Psoas muscle (tissue), 8 donors: Measurements from ENCODE around the gene RNF32. TPM values are rescaled to one million over a fixed set of nuclear protein-coding genes. Genes with fewer than 3 reads are reported as not detected.

ENCODE experiments used
- ATAC-seq, 4 donors: fragments of 200-7000 bp; cut with Tn5 transposase; one replicate each; pipeline ENCODE4 v1.9.1; 2020; ENCODE audit warnings: moderate library complexity in 3 of 4, mild to moderate bottlenecking in 2 of 4
- DNase-seq, 2 donors: peaks; one replicate each; pipeline ENCODE4 v3.0.0-alpha.2; 2020
- H3K27ac ChIP-seq: fragments of 200-600 bp; one replicate; pipeline ENCODE4 v1.8.0; 2022
- H3K27me3 ChIP-seq, 3 donors: fragments of 200-600 bp in 1 of 3; one replicate each; pipeline versions ENCODE4 v1.6.1 to v1.8.0; 2013 to 2022; ENCODE audit warnings: low read length in 2 of 3, mild to moderate bottlenecking in 2 of 3, moderate library complexity in 1 of 3; ENCODE audit not compliant: insufficient read depth in 3 of 3
- H3K36me3 ChIP-seq, 2 donors: fragments of 200-600 bp in 1 of 2; one replicate each; pipeline versions ENCODE4 v1.6.1 to v1.8.0; 2013 to 2022; ENCODE audit warnings: low read depth in 1 of 2, mild to moderate bottlenecking in 1 of 2, moderate library complexity in 1 of 2; ENCODE audit not compliant: insufficient read depth in 1 of 2
- H3K4me1 ChIP-seq: fragments of 200-600 bp; one replicate; pipeline ENCODE4 v1.8.0; 2022
- H3K4me3 ChIP-seq: fragments of 200-600 bp; one replicate; pipeline ENCODE4 v1.8.0; 2022; ENCODE audit warnings: mild to moderate bottlenecking
- H3K9me3 ChIP-seq: fragments of 200-600 bp; one replicate; pipeline ENCODE4 v1.8.0; 2022
- WGBS, 3 donors: extraction: QIAGEN DNeasy Blood & Tissue Kit; methylation state at CpG; one replicate each; pipeline versions ENCODE4 v1.1.6 to v1.1.7; 2013; 5-methylcytosine and 5-hydroxymethylcytosine counted together
- intact Hi-C, 2 donors: fragments of 100-400 bp; cut with DNase I; formaldehyde crosslinking; loops; one replicate each; pipeline versions ENCODE4 v1.11.0 to v1.14.2; 2022
- polyA plus RNA-seq, 3 donors: library from polyadenylated mRNA; stranded (reverse); fragments of 200-250 nt; gene quantifications; one replicate each; pipeline ENCODE4 v1.2.3, GENCODE V29; 2013
- total RNA-seq, 4 donors: library from RNA; stranded (reverse); fragmentation: NEBNext Ultra II Directional in 2 of 4; extraction: Animal tissue kit (Norgen Biotek cat#: 25700) in 2 of 4; gene quantifications; one replicate each; pipeline versions ENCODE4 v1.2.1 to v1.2.4, GENCODE V29; 2021 to 2023
- TF ChIP-seq, protein P1 (sequence below): fragments of 200-600 bp; IDR thresholded peaks from one replicate; pipeline ENCODE4 v1.8.0; 2022; ENCODE audit warnings: antibody characterized with exemption
- donor health status: healthy with polysubstance abuse.
- donor health status: DM: no; HTN: no; CAD: no; lungs with moderate emphysema.
- donor health status: Bipolar disorder and iron deficiency.
- donor health status: healthy.
- donor health status: DM: yes; HTN: yes; CAD: no.
- donor health status: DM: no; HTN: no; CAD: no.
- donor health status: DM: no; HTN: no; CAD: no.
- donor health status: DM: yes; HTN: yes; CAD: no.

Gene RNF32
- total and polyA plus RNA-seq, 7 donors, result 0.18 to 0.60 (median 0.48) TPM; not detected in 4

DNA sequence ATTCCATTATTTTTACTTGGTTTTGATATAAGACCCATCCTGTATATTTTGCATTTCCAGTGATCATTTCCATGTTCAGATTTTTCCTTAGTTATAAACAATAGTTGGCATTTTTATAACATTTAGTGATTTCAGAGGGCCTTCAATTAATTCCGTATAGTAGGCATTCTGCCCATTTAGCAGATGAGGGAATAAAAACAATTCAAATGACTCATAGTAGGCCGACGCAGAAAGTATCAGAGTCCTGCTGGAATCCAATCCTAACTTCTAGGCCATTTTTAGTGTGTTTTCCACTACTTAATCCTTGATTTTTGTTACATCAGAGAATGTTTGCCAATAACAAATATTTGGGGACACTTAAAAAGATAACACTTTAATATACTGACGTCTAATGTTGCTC is 15.4 kb downstream of the RNF32 start:
- Histone ChIP-seq H3K36me3 (no peaks in the 10 kb centered on the region), H3K27me3 (peaks cover 0 to 43% (median 4%) of the 10 kb centered on the region in 3 donors), H3K27ac (no peak overlapping the region), H3K9me3 (no peaks in the 10 kb centered on the region), H3K4me1 (no peaks in the 10 kb centered on the region), H3K4me3 (no peak overlapping the region)
- TF ChIP-seq, protein P1, sequence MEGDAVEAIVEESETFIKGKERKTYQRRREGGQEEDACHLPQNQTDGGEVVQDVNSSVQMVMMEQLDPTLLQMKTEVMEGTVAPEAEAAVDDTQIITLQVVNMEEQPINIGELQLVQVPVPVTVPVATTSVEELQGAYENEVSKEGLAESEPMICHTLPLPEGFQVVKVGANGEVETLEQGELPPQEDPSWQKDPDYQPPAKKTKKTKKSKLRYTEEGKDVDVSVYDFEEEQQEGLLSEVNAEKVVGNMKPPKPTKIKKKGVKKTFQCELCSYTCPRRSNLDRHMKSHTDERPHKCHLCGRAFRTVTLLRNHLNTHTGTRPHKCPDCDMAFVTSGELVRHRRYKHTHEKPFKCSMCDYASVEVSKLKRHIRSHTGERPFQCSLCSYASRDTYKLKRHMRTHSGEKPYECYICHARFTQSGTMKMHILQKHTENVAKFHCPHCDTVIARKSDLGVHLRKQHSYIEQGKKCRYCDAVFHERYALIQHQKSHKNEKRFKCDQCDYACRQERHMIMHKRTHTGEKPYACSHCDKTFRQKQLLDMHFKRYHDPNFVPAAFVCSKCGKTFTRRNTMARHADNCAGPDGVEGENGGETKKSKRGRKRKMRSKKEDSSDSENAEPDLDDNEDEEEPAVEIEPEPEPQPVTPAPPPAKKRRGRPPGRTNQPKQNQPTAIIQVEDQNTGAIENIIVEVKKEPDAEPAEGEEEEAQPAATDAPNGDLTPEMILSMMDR, result no peak
- intact Hi-C loops, result no loop called here
- DNase-seq (no peak), ATAC-seq (no peak)
- 75 to 78% (median 76%) methylated on average over 4 of the region's 4 CpGs for WGBS, 3 donors

DNA sequence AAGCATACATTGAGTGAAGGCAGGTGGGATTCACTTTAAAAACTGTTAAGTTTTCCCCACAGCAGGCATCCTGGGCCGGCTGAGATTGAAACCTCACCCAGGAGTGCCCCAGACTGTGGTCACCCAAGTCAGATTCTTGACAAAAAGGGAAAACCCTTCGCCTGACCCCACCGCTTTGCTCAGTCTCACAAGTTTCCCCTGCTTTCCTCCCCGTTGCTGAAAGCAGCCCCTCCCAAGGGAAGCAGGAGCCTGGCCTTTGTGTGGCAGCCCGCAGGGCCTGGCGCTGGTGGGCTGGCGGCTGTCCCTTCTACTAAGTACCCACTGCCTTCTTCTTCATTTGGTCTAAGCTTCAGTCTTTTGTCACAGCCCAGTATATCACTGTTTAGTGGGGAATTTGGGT is 16.0 kb downstream of the RNF32 start:
- no peaks in the 10 kb centered on the region for H3K4me1 ChIP-seq
- no peak for DNase-seq
- 48 to 58% (median 54%) methylated on average over 7 of the region's 7 CpGs for WGBS, 3 donors
- TF ChIP-seq, protein P1, result no peak
- H3K27ac ChIP-seq, result no peak overlapping the region
- H3K36me3 ChIP-seq, result no peaks in the 10 kb centered on the region
- ATAC-seq, result no peak
- intact Hi-C loops, result no loop called here
- H3K9me3 ChIP-seq, result no peaks in the 10 kb centered on the region
- H3K27me3 ChIP-seq, result peaks cover 0 to 42% (median 4%) of the 10 kb centered on the region in 3 donors
- no peak overlapping the region for H3K4me3 ChIP-seq

- Histone ChIP-seq H3K4me1 (no peaks in the 10 kb centered on the region), H3K27ac (no peak overlapping the region), H3K36me3 (no peaks in the 10 kb centered on the region), H3K4me3 (no peak overlapping the region), H3K27me3 (peaks cover 0 to 31% (median 4%) of the 10 kb centered on the region in 3 donors), H3K9me3 (no peaks in the 10 kb centered on the region)
- no peak for ATAC-seq
- WGBS, 3 donors, result 86 to 93% (median 90%) methylated on average over 4 of the region's 4 CpGs
- TF ChIP-seq, protein P1, result no peak
- intact Hi-C loops, result no loop called here
- no peak for DNase-seq
Measured at GRCh38 chr7:156657681-156658080, 17.1 kb downstream of the RNF32 start.

DNA sequence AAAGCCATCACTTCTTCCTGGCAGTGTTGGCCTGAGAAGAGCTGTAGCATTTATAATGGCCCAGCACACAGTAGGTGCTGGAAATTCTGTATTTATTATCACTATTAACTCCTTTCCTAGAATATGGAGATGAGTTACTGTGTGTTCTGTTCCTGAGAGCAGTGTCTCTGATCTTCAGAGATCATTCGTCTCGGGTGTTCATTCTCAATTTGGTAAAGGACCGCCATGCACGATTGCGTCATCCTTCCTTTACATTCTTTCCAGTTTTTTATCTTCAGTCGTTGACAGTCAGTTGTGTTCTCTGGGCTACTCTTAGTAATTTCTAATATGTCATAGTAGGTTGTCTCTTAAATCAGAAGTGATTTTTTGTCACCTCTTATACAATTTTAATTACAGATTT is 18.6 kb downstream of the RNF32 start:
- Histone ChIP-seq H3K4me3 (no peak overlapping the region), H3K4me1 (no peaks in the 10 kb centered on the region), H3K36me3 (no peaks in the 10 kb centered on the region), H3K9me3 (no peaks in the 10 kb centered on the region), H3K27ac (no peak overlapping the region), H3K27me3 (peaks cover 0 to 22% (median 2%) of the 10 kb centered on the region in 3 donors)
- TF ChIP-seq, protein P1, result no peak
- 84 to 89% (median 85%) methylated on average over 6 of the region's 6 CpGs for WGBS, 3 donors
- intact Hi-C loops, result no loop called here
- DNase-seq (no peak), ATAC-seq (no peak)

DNA sequence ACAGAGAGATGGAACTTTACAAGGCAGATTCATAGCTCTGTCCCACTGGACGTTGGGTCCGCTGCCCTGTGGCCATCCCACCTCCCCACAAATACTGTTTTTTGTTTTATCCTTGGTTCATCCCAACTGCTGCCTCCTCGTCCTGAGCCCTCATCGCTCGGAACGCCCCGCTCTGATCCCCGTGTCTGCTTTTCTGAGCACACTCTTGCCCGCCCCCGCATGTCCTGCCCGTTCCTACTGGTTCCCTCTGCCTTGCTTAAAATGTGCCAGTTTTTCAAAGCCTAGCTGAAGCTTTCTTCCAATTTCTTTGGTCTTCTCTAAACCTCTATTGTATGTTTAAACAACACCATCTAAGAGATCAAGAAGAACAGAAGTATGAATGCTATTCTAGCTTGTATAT is 19.4 kb downstream of the RNF32 start:
- TF ChIP-seq, protein P1, result no peak
- H3K4me3 ChIP-seq, result no peak overlapping the region
- no peak overlapping the region for H3K27ac ChIP-seq
- no peaks in the 10 kb centered on the region for H3K9me3 ChIP-seq
- WGBS, 3 donors, result 50 to 53% (median 52%) methylated on average over 11 of the region's 11 CpGs
- ATAC-seq, result no peak
- no peaks in the 10 kb centered on the region for H3K4me1 ChIP-seq
- H3K27me3 ChIP-seq, result peaks cover 0 to 19% (median 2%) of the 10 kb centered on the region in 3 donors
- H3K36me3 ChIP-seq, result no peaks in the 10 kb centered on the region
- DNase-seq, result no peak
- intact Hi-C loops, result no loop called here
